Measurements from ENCODE around the gene PPP1R9A.

GRCh38 chr7:95303013-95303905 lies 395.9 kb downstream of the PPP1R9A start:
- no peak for TF ChIP-seq CTCF (IDR thresholded peaks at IDR 0.05; ENCODE audit: insufficient read depth, low read length, poor library complexity, severe bottlenecking)
- no peak for TF ChIP-seq EZH2phosphoT487 (conservative IDR thresholded peaks at IDR 0.05; ENCODE audit: low read length)

All from SU-DHL-6 (cell line).